WTC11 (cell line): Measurements from ENCODE around the gene GORASP1. TPM values are rescaled to one million over a fixed set of nuclear protein-coding genes. Genes with fewer than 3 reads are reported as not detected.

Experiments used
- ATAC-seq: fragments of 200-7000 bp; cut with Tn5 transposase; 2 replicates; pipeline ENCODE4 v1.10.0; 2021; ENCODE audit warnings: mild to moderate bottlenecking, moderate library complexity
- CTCF ChIA-PET: fragments of 300-600 bp; sonication (Branson Sonifier 250); formaldehyde crosslinking; loops from one replicate; lab custom pipeline; 2021; ENCODE audit warnings: antibody characterized with exemption; lab: Charles Lee
- POLR2A ChIA-PET: fragments of 350-600 bp; sonication (Branson Sonifier 250); formaldehyde crosslinking; loops from one replicate; lab custom pipeline; 2021; ENCODE audit warnings: antibody characterized with exemption; lab: Charles Lee
- DNase-seq: peaks from one replicate; pipeline ENCODE4 v3.0.0; 2021; ENCODE audit warnings: low spot score
- H3K27ac Mint-ChIP-seq: 2 replicates; pipeline ENCODE4 v1.8.0; 2021; ENCODE audit warnings: mixed read lengths
- H3K27me3 Mint-ChIP-seq: 2 replicates; pipeline ENCODE4 v1.8.0; 2021; ENCODE audit warnings: low read depth, mild to moderate bottlenecking, moderate library complexity, mixed read lengths
- H3K36me3 Mint-ChIP-seq: 2 replicates; pipeline ENCODE4 v1.8.0; 2021; ENCODE audit warnings: mixed read lengths
- H3K4me1 Mint-ChIP-seq: 2 replicates; pipeline ENCODE4 v1.8.0; 2022; ENCODE audit warnings: mixed read lengths
- H3K4me3 Mint-ChIP-seq: 2 replicates; pipeline ENCODE4 v1.8.0; 2021; ENCODE audit warnings: mild to moderate bottlenecking, moderate library complexity, mixed read lengths
- H3K9me3 Mint-ChIP-seq: 2 replicates; pipeline ENCODE4 v1.8.0; 2021; ENCODE audit warnings: mixed read lengths
- ARID4B ChIP-seq: sonication (generic); formaldehyde crosslinking; IDR thresholded peaks from 2 replicates; pipeline ENCODE4 v1.8.0; 2023; ENCODE audit warnings: missing genetic modification reagents, mild to moderate bottlenecking, borderline replicate concordance
- CDX4 ChIP-seq: fragments of 250-450 bp; sonication (Bioruptor Pico); IDR thresholded peaks from 2 replicates; pipeline ENCODE4 v1.9.0; 2021; ENCODE audit warnings: moderate library complexity, mild to moderate bottlenecking, inconsistent platforms, borderline replicate concordance
- CREB1 ChIP-seq: sonication (generic); formaldehyde crosslinking; IDR thresholded peaks from 2 replicates; pipeline ENCODE4 v1.8.0; 2023; ENCODE audit warnings: mild to moderate bottlenecking, missing genetic modification reagents
- CTCF ChIP-seq: fragments of 200-600 bp; IDR thresholded peaks from 2 replicates; pipeline ENCODE4 v1.8.0; 2022; ENCODE audit warnings: antibody characterized with exemption
- E2F4 ChIP-seq: sonication (generic); formaldehyde crosslinking; IDR thresholded peaks from 2 replicates; pipeline ENCODE4 v1.8.1; 2022; ENCODE audit warnings: low read depth, mild to moderate bottlenecking, moderate library complexity, missing genetic modification reagents, borderline replicate concordance
- ESRRA ChIP-seq: sonication (generic); formaldehyde crosslinking; IDR thresholded peaks from 2 replicates; pipeline ENCODE4 v1.8.1; 2022; ENCODE audit warnings: mild to moderate bottlenecking, missing genetic modification reagents, borderline replicate concordance
- FOXJ3 ChIP-seq: sonication (generic); formaldehyde crosslinking; IDR thresholded peaks from 2 replicates; pipeline ENCODE4 v1.9.0; 2021; ENCODE audit warnings: missing genetic modification reagents, mild to moderate bottlenecking, borderline replicate concordance
- FOXP1 ChIP-seq: sonication (generic); formaldehyde crosslinking; IDR thresholded peaks from 2 replicates; pipeline ENCODE4 v1.8.0; 2022; ENCODE audit warnings: missing genetic modification reagents, mild to moderate bottlenecking, moderate library complexity, borderline replicate concordance
- IRF1 ChIP-seq: sonication (generic); formaldehyde crosslinking; IDR thresholded peaks from 2 replicates; pipeline ENCODE4 v1.8.0; 2023; ENCODE audit warnings: missing genetic modification reagents
- IRF2 ChIP-seq: sonication (generic); formaldehyde crosslinking; IDR thresholded peaks from 2 replicates; pipeline ENCODE4 v1.8.0; 2022; ENCODE audit warnings: low read depth, missing genetic modification reagents, borderline replicate concordance
- JAZF1 ChIP-seq: fragments of 250-450 bp; sonication (Bioruptor Pico); IDR thresholded peaks from 2 replicates; pipeline ENCODE4 v1.9.0; 2021; ENCODE audit warnings: moderate library complexity, mild to moderate bottlenecking, inconsistent platforms
- JUN ChIP-seq: sonication (generic); formaldehyde crosslinking; IDR thresholded peaks from 2 replicates; pipeline ENCODE4 v1.8.0; 2023; ENCODE audit warnings: mild to moderate bottlenecking, missing genetic modification reagents
- MYBL2 ChIP-seq: sonication (generic); formaldehyde crosslinking; IDR thresholded peaks from 2 replicates; pipeline ENCODE4 v1.8.1; 2023; ENCODE audit warnings: mild to moderate bottlenecking, moderate library complexity, missing genetic modification reagents
- PRDM15 ChIP-seq: sonication (generic); formaldehyde crosslinking; IDR thresholded peaks from 2 replicates; pipeline ENCODE4 v1.8.0; 2022; ENCODE audit warnings: missing genetic modification reagents
- SMAD3 ChIP-seq: sonication (generic); formaldehyde crosslinking; IDR thresholded peaks from 2 replicates; pipeline ENCODE4 v1.8.0; 2022; ENCODE audit warnings: missing genetic modification reagents, mild to moderate bottlenecking, borderline replicate concordance
- SOX15 ChIP-seq: fragments of 250-450 bp; sonication (Bioruptor Pico); IDR thresholded peaks from 2 replicates; pipeline ENCODE4 v1.9.0; 2021; ENCODE audit warnings: mild to moderate bottlenecking
- TEAD4 ChIP-seq: sonication (generic); formaldehyde crosslinking; IDR thresholded peaks from 2 replicates; pipeline ENCODE4 v1.8.0; 2022; ENCODE audit warnings: mild to moderate bottlenecking, missing genetic modification reagents
- ZMAT4 ChIP-seq: fragments of 250-450 bp; sonication (Bioruptor Pico); IDR thresholded peaks from 2 replicates; pipeline ENCODE4 v1.9.0; 2021; ENCODE audit warnings: mild to moderate bottlenecking
- total RNA-seq: library from RNA; stranded (reverse); gene quantifications from 3 replicates; pipeline ENCODE4 v1.2.3, GENCODE V29; 2021

The GORASP1 gene
- total RNA-seq, 1 experiment from 2014 or later, result 47.4 TPM

- no peaks in the 10 kb centered on the region for H3K27me3 Mint-ChIP-seq
- H3K27ac Mint-ChIP-seq, result no peak overlapping the region
- peaks cover 20% of the 10 kb centered on the region for H3K36me3 Mint-ChIP-seq
- ATAC-seq, result no peak
- ChIA-PET POLR2A (no interaction called here), CTCF (interaction anchor here (0.9 kb wide), 1 partner anchor 149 kb away, joined by 5 read pairs; no protein-coding TSS in a partner anchor)
- peaks cover 5% of the 10 kb centered on the region for H3K4me1 Mint-ChIP-seq
- no peaks in the 10 kb centered on the region for H3K9me3 Mint-ChIP-seq
- TF ChIP-seq TEAD4 (CRISPR knock-in tag), result no peak
- no peak for TF ChIP-seq IRF1 (CRISPR knock-in tag)
- no peak for TF ChIP-seq CTCF
- no peak for TF ChIP-seq CREB1 (CRISPR knock-in tag)
- no peak for TF ChIP-seq SMAD3
- TF ChIP-seq IRF2 (CRISPR knock-in tag), result no peak
- no peak for TF ChIP-seq JAZF1 (CRISPR knock-in tag)
- TF ChIP-seq ARID4B, result no peak
- no peak for TF ChIP-seq FOXP1
- TF ChIP-seq PRDM15, result no peak
- no peak for TF ChIP-seq JUN (CRISPR knock-in tag)
- TF ChIP-seq MYBL2 (CRISPR knock-in tag), result no peak
- TF ChIP-seq CDX4, result no peak
- no peak for TF ChIP-seq SOX15 (CRISPR knock-in tag)
- TF ChIP-seq E2F4 (CRISPR knock-in tag), result no peak
- TF ChIP-seq ESRRA, result no peak
- no peak for TF ChIP-seq FOXJ3 (CRISPR knock-in tag)
- no peak for TF ChIP-seq ZMAT4
- no peak overlapping the region for H3K4me3 Mint-ChIP-seq
- no peak for DNase-seq
Observed at GRCh38 chr3:39139442-39139841, 32.0 kb upstream of the GORASP1 start.
